Cerebellar cortex (tissue), 1 donor: ENCODE results near the gene FADS6.

Experiments
- DNase-seq: peaks from one replicate; pipeline ENCODE4 v3.0.0-alpha.2; 2015; ENCODE audit warnings: low spot score

The FADS6 gene

GRCh38 chr17:74853048-74853397 lies 40.4 kb downstream of the FADS6 start:
- DNase-seq = no peak

- DNase-seq = no peak
Observed at GRCh38 chr17:74852237-74853047, 41.0 kb downstream of the FADS6 start.

GRCh38 chr17:74851612-74852236 lies 41.7 kb downstream of the FADS6 start:
- DNase-seq = no peak

- no peak for DNase-seq
Observed at GRCh38 chr17:74850914-74851313, 42.5 kb downstream of the FADS6 start.

- no peak for DNase-seq
Observed at GRCh38 chr17:74850310-74850709, 43.1 kb downstream of the FADS6 start.

GRCh38 chr17:74848656-74849399 lies 44.6 kb downstream of the FADS6 start:
- DNase-seq = no peak

- no peak for DNase-seq
Observed at GRCh38 chr17:74846621-74847020, 46.8 kb downstream of the FADS6 start.

- DNase-seq = no peak
Observed at GRCh38 chr17:74843352-74843627, 50.1 kb downstream of the FADS6 start.

GRCh38 chr17:74842599-74843351 lies 50.7 kb downstream of the FADS6 start:
- no peak for DNase-seq

GRCh38 chr17:74842146-74842598 lies 51.3 kb downstream of the FADS6 start:
- no peak for DNase-seq

- peak; percentile 85 for DNase-seq
Observed at GRCh38 chr17:74840989-74841666, 52.3 kb downstream of the FADS6 start.

GRCh38 chr17:74839990-74840852 lies 53.2 kb downstream of the FADS6 start:
- no peak for DNase-seq

- no peak for DNase-seq
Observed at GRCh38 chr17:74838274-74838673, 55.2 kb downstream of the FADS6 start.

- no peak for DNase-seq
Observed at GRCh38 chr17:74836691-74837467, 56.6 kb downstream of the FADS6 start.

GRCh38 chr17:74836191-74836590 lies 57.2 kb downstream of the FADS6 start:
- no peak for DNase-seq

GRCh38 chr17:74833501-74834377 lies 59.7 kb downstream of the FADS6 start:
- DNase-seq = peak; percentile 87

GRCh38 chr17:74832421-74832820 lies 61.0 kb downstream of the FADS6 start:
- no peak for DNase-seq

GRCh38 chr17:74831444-74832146 lies 61.8 kb downstream of the FADS6 start:
- no peak for DNase-seq
